ENCODE measurements around the gene POU6F2.

The POU6F2 gene

DNA sequence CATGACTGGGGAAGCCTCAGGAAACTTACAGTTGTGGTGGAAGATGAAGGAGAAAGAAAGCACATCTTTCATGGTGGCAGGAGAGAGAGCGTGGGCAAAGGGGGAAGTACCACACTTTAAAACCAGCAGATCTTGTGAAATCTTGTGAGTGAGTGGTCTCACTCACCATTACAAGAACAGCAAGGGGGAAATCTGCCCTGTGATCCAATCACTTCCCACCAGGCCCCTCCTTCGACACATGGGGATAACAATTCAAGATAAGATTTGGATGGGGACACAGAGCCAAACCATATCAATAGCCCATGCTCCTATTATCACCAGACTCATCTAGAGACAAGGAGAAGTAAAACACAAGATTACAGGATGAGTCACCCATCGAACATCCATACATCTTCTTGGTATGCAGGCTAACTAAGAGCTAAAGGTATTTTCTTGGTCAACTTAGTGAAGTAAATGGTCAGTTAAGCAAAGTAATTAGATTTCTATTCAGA, 533.2 kb downstream of the POU6F2 start:
- DNase-seq (ENCODE audit: extremely low spot score, insufficient read length, low read depth): no peak
- no peak for FAIRE-seq

- FAIRE-seq: no peak
- DNase-seq (ENCODE audit: extremely low spot score, insufficient read length, low read depth): no peak
These were observed 538.0 kb downstream of the POU6F2 start for GRCh38 chr7:39515534-39516228.

DNA sequence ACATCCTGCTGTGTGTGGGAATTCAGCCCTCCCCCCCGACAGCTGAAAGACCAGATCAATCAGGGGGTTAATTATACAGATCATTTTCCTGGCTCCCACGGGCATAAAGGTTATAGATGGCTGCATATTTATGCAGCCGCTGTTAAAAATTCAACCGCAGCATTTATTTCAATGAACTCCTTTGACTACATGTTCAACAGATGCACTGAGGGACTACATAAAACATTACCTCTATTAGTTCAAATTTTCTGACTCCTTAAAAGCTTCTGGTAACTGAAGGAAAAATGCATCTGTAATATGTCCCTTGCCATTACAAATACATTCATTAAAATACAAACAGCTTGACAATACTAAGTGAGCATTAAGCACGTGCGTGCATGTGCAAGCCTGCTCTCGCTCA, 538.8 kb downstream of the POU6F2 start:
- DNase-seq (ENCODE audit: extremely low spot score, insufficient read length, low read depth): no peak
- FAIRE-seq: no peak

DNA sequence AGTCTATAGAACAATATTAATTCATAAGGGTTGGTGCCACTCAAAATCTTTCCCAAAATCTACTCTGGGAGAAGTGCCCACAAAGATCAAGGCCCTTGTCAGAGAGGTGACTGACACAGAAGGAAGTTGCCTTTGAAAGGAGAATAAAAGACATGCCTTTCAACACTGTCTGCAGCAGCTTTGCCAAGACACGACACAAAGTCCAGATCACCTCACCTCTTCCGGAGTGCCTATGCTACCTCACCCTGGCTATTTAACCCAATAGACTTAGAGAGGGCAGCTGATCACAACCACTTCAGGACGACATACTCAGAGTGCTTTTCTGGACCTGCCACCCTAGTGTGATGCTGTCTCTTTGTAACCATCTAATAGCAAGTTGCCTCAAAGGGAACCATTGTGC, 539.5 kb downstream of the POU6F2 start:
- DNase-seq (ENCODE audit: extremely low spot score, insufficient read length, low read depth): no peak
- no peak for FAIRE-seq

All from GM18507 (cell line).